ENCODE results near the gene PANK1.

- TF ChIP-seq CTCF (IDR thresholded peaks at IDR 0.05; ENCODE audit: insufficient read depth, low read length) (no peak), POLR2AphosphoS5 (IDR thresholded peaks at IDR 0.05; ENCODE audit: low read depth) (no peak), REST (IDR thresholded peaks at IDR 0.05; ENCODE audit: insufficient replicate concordance, low read depth) (no peak)
These were observed 91.8 kb downstream of the PANK1 start for GRCh38 chr10:89553064-89553734.
